ENCODE results near the gene B3GNT3.

The B3GNT3 gene

DNA sequence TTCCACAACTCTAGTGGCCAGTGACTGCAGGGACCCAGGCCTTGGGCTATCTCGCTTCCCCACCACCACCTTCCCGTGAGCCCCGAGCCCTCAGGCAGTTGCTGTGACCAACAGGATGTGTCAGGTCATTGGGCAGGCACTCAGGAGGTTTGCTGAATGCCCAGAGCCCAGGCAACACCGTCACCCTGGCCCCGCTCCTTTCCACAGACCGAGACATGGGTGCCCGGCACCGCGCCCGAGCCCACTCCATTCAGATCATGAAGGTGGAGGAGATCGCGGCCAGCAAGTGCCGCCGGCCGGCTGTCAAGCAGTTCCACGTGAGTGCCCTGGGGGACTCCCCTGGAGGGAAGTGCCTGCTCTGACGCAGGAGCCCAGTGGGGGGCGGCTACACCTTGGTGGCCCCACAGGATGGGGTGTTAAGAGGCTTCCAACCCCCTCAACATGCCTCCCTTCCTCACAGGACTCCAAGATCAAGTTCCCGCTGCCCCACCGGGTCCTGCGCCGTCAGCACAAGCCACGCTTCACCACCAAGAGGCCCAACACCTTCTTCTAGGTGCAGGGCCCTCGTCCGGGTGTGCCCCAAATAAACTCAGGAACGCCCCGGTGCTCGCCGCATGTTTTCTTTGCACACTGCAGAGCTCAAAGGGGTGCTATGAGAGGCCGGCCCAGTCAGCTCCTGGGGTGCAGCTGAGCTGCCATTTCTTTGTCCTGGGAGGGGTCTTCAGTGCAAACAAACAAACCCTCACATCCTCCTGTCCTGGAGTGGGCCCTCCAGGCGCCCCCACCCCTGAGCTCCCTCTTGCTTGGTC lies 68.0 kb downstream of the B3GNT3 start:
- DNase-seq: no peak

All from activated CD8-positive, alpha-beta memory T cell treated with anti-CD3 and anti-CD28 coated beads, Interleukin-2, amount 50 U/mL, for 48 hours (primary cell).